HL-60 (cell line): Measurements from ENCODE around the gene SP140.

Experiments used
- POLR2AphosphoS5 ChIP-seq: IDR thresholded peaks from 2 replicates; pipeline ENCODE4 v1.6.1; 2012; ENCODE audit warnings: low read depth
- TF ChIP-seq, protein P1 (sequence below): IDR thresholded peaks from one replicate; pipeline ENCODE4 v1.5.1; 2011; ENCODE audit warnings: low read length, control low read depth, inconsistent platforms; ENCODE audit not compliant: insufficient read depth

DNA sequence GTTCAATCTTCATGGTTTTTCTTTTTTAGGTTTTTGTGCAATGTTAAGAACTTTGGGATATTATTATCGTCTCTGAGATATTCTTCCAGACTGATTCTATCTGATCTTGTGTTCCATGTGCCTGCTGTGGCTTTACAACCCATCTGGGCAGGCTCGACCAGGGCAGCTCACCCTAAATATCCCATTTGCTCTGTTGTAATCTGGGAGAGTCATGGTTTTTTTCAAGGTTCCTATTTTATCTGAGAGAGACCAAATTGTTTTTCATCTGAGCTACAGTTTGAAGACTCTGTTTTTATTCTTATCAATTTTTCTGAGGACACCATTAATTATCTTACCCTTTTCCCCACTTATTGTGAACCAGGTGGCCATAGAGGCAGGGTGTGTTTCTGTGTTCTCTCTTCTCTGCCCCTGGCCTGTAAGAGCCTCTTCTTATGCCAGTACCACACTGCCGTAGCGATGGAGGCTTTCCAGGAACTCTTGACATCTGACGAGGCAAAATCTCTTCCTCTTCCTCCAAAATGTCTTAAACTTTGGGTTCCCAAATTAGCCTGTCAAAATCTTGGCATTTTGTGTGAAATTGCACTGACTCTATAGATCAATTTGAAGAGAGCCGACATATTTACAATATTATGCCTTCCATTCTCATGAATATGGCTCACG lies 104.5 kb downstream of the SP140 start:
- TF ChIP-seq, protein P1, sequence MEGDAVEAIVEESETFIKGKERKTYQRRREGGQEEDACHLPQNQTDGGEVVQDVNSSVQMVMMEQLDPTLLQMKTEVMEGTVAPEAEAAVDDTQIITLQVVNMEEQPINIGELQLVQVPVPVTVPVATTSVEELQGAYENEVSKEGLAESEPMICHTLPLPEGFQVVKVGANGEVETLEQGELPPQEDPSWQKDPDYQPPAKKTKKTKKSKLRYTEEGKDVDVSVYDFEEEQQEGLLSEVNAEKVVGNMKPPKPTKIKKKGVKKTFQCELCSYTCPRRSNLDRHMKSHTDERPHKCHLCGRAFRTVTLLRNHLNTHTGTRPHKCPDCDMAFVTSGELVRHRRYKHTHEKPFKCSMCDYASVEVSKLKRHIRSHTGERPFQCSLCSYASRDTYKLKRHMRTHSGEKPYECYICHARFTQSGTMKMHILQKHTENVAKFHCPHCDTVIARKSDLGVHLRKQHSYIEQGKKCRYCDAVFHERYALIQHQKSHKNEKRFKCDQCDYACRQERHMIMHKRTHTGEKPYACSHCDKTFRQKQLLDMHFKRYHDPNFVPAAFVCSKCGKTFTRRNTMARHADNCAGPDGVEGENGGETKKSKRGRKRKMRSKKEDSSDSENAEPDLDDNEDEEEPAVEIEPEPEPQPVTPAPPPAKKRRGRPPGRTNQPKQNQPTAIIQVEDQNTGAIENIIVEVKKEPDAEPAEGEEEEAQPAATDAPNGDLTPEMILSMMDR: no peak
- TF ChIP-seq POLR2AphosphoS5: no peak
